H1 (cell line): ENCODE measurements around the gene EIF4EBP2. TPM values are rescaled to one million over a fixed set of nuclear protein-coding genes. Genes with fewer than 3 reads are reported as not detected.

Source experiments
- CTCF ChIA-PET: fragments of 300-600 bp; sonication (Branson Sonifier 250); formaldehyde crosslinking; loops from one replicate; lab custom pipeline; 2021; ENCODE audit not compliant: partially characterized antibody; lab: Charles Lee
- POLR2A ChIA-PET: fragments of 300-600 bp; sonication (Branson Sonifier 250); formaldehyde crosslinking; loops from one replicate; lab custom pipeline; 2021; ENCODE audit warnings: inconsistent platforms; ENCODE audit not compliant: partially characterized antibody; lab: Charles Lee
- DNase-seq, 2 experiments: peaks; one replicate each; pipeline versions ENCODE4 v3.0.0 to v3.0.0-alpha.2; 2010 to 2022; ENCODE audit warnings: low spot score in 2 of 2, low read depth in 1 of 2, mixed read lengths in 1 of 2
- FAIRE-seq: peaks from 2 replicates; lab custom pipeline; 2011; peaks lifted over from hg19 to GRCh38; lab: Jason Lieb, UNC
- H2AFZ ChIP-seq: 2 replicates; pipeline ENCODE4 v1.8.1; 2012; ENCODE audit warnings: low read length, inconsistent platforms
- H2AK5ac ChIP-seq: 2 replicates; pipeline ENCODE4 v1.6.1; 2013; ENCODE audit warnings: low read depth, low read length
- H2BK120ac ChIP-seq: replicated peaks from 2 replicates; pipeline ENCODE3; 2013; ENCODE audit warnings: low read depth, low read length, inconsistent platforms
- H2BK12ac ChIP-seq: 2 replicates; pipeline ENCODE4 v1.6.1; 2013; ENCODE audit warnings: low read depth, low read length
- H2BK15ac ChIP-seq: 2 replicates; pipeline ENCODE4 v1.6.1; 2013; ENCODE audit warnings: low read length
- H2BK20ac ChIP-seq: 2 replicates; pipeline ENCODE4 v1.6.1; 2013; ENCODE audit warnings: low read length
- H2BK5ac ChIP-seq: 2 replicates; pipeline ENCODE4 v1.6.1; 2013; ENCODE audit warnings: low read depth, low read length
- H3K14ac ChIP-seq: 2 replicates; pipeline ENCODE4 v1.6.1; 2013; ENCODE audit warnings: inconsistent platforms; ENCODE audit not compliant: insufficient read length
- H3K18ac ChIP-seq: 2 replicates; pipeline ENCODE4 v1.6.1; 2013; ENCODE audit warnings: low read length; ENCODE audit errors: extremely low read depth
- H3K23ac ChIP-seq: 2 replicates; pipeline ENCODE4 v1.6.1; 2013; ENCODE audit warnings: inconsistent platforms; ENCODE audit not compliant: insufficient read length
- H3K23me2 ChIP-seq: 2 replicates; pipeline ENCODE4 v1.6.1; 2013; ENCODE audit warnings: low read depth, low read length
- H3K27ac ChIP-seq: 2 replicates; pipeline ENCODE4 v1.6.1; 2011; ENCODE audit warnings: low read depth, low read length, inconsistent platforms
- H3K27me3 ChIP-seq, 4 experiments: replicated peaks in 1 of 4; 1 replicate in 1 of 4; 2 replicates in 3 of 4; pipeline versions ENCODE4 v1.6.1 to v1.8.1; 2011 to 2013; ENCODE audit warnings: low read length in 3 of 4, mild to moderate bottlenecking in 3 of 4, inconsistent platforms in 2 of 4, mixed read lengths in 2 of 4, moderate library complexity in 1 of 4; ENCODE audit not compliant: control insufficient read depth in 3 of 4, insufficient read depth in 3 of 4; ENCODE audit errors: extremely low read depth in 1 of 4
- H3K36me3 ChIP-seq, 4 experiments: 2 replicates each; pipeline versions ENCODE4 v1.6.1 to v1.8.1; 2011 to 2013; ENCODE audit warnings: mild to moderate bottlenecking in 4 of 4, low read length in 3 of 4, moderate library complexity in 2 of 4, control low read depth in 1 of 4, inconsistent platforms in 1 of 4; ENCODE audit not compliant: insufficient read depth in 4 of 4, control insufficient read depth in 2 of 4
- H3K4ac ChIP-seq: replicated peaks from 2 replicates; pipeline ENCODE3; 2013; ENCODE audit warnings: low read length, low read depth, mixed read lengths, inconsistent platforms; ENCODE audit not compliant: insufficient read length
- H3K4me1 ChIP-seq, 4 experiments: replicated peaks in 1 of 4; 1 replicate in 1 of 4; 2 replicates in 3 of 4; pipeline versions ENCODE4 v1.6.1 to v1.8.1; 2011 to 2013; ENCODE audit warnings: low read length in 3 of 4, inconsistent platforms in 2 of 4, mixed read lengths in 1 of 4; ENCODE audit not compliant: insufficient read depth in 4 of 4, control insufficient read depth in 3 of 4
- H3K4me2 ChIP-seq, 2 experiments: 2 replicates each; pipeline versions ENCODE4 v1.6.1 to v1.8.1; 2011 to 2013; ENCODE audit warnings: low read depth in 2 of 2, low read length in 2 of 2, control low read depth in 1 of 2, inconsistent platforms in 1 of 2, mild to moderate bottlenecking in 1 of 2; ENCODE audit not compliant: insufficient read depth in 1 of 2
- H3K4me3 ChIP-seq, 4 experiments: fragments of 200-600, 300-600 bp in 1 of 4; sonication (generic), shearing (Covaris generic), sonication (Bioruptor Twin) in 1 of 4; 2 replicates each; pipeline versions ENCODE4 v1.5.1 to v1.8.1; 2011 to 2016; ENCODE audit warnings: low read length in 4 of 4, low read depth in 3 of 4, control low read depth in 2 of 4, inconsistent platforms in 2 of 4, mild to moderate bottlenecking in 2 of 4, mixed read lengths in 1 of 4, moderate library complexity in 1 of 4; ENCODE audit not compliant: insufficient read depth in 2 of 4; ENCODE audit errors: extremely low read depth in 1 of 4
- H3K56ac ChIP-seq: replicated peaks from 2 replicates; pipeline ENCODE3; 2013; ENCODE audit warnings: low read depth, mild to moderate bottlenecking, mixed read lengths, low read length, inconsistent platforms; ENCODE audit not compliant: insufficient read length
- H3K79me1 ChIP-seq: 2 replicates; pipeline ENCODE4 v1.6.1; 2013; ENCODE audit warnings: low read depth, low read length, control low read depth
- H3K79me2 ChIP-seq, 2 experiments: 2 replicates each; pipeline versions ENCODE4 v1.6.1 to v1.8.1; 2012 to 2013; ENCODE audit warnings: low read length in 2 of 2, mild to moderate bottlenecking in 2 of 2, inconsistent platforms in 1 of 2; ENCODE audit not compliant: insufficient read depth in 2 of 2, control insufficient read depth in 1 of 2
- H3K9ac ChIP-seq, 4 experiments: replicated peaks in 1 of 4; 1 replicate in 1 of 4; 2 replicates in 3 of 4; pipeline versions ENCODE4 v1.6.1 to v1.8.1; 2011 to 2013; ENCODE audit warnings: low read depth in 3 of 4, low read length in 3 of 4, control low read depth in 2 of 4, mild to moderate bottlenecking in 2 of 4, moderate library complexity in 2 of 4, inconsistent platforms in 1 of 4; ENCODE audit errors: extremely low read depth in 1 of 4
- H3K9me3 ChIP-seq, 2 experiments: 2 replicates each; pipeline versions ENCODE4 v1.6.1 to v1.8.1; 2012 to 2013; ENCODE audit warnings: mild to moderate bottlenecking in 2 of 2, moderate library complexity in 2 of 2, control low read depth in 1 of 2, inconsistent platforms in 1 of 2, low read depth in 1 of 2, low read length in 1 of 2, mixed read lengths in 1 of 2; ENCODE audit not compliant: insufficient read depth in 2 of 2
- H4K20me1 ChIP-seq, 2 experiments: replicated peaks in 1 of 2; 2 replicates each; pipeline versions ENCODE3 to v1.8.1; 2011 to 2013; ENCODE audit warnings: inconsistent platforms in 2 of 2, low read length in 2 of 2, mild to moderate bottlenecking in 1 of 2; ENCODE audit not compliant: insufficient read depth in 2 of 2, control insufficient read depth in 1 of 2
- H4K5ac ChIP-seq: 2 replicates; pipeline ENCODE4 v1.6.1; 2013; ENCODE audit warnings: low read length, low read depth, mixed read lengths, inconsistent platforms; ENCODE audit not compliant: insufficient read length
- H4K8ac ChIP-seq: 2 replicates; pipeline ENCODE4 v1.8.0; 2013; ENCODE audit warnings: mild to moderate bottlenecking, moderate library complexity, low read length, inconsistent platforms; ENCODE audit not compliant: insufficient read depth; ENCODE audit errors: extremely low read depth
- H4K91ac ChIP-seq: replicated peaks from 2 replicates; pipeline ENCODE3; 2013; ENCODE audit warnings: low read length, mixed read lengths, inconsistent platforms; ENCODE audit not compliant: insufficient read length
- ASH2L ChIP-seq: fragments of 200-600, 300-600 bp; sonication (generic); IDR thresholded peaks from one replicate; pipeline ENCODE4 v1.7.1; 2017; ENCODE audit warnings: low read length
- CHD1 ChIP-seq: IDR thresholded peaks from 2 replicates; pipeline ENCODE4 v1.6.1; 2012; ENCODE audit warnings: low read depth, low read length, improper control_type of control experiment
- NRF1 ChIP-seq: IDR thresholded peaks from 2 replicates; pipeline ENCODE4 v1.6.1; 2011; ENCODE audit warnings: mild to moderate bottlenecking, low read depth, low read length, improper control_type of control experiment
- POU5F1 ChIP-seq: IDR thresholded peaks from 2 replicates; pipeline ENCODE4 v1.6.1; 2011; ENCODE audit warnings: low read depth, mild to moderate bottlenecking, low read length, moderate library complexity
- USF2 ChIP-seq: IDR thresholded peaks from 2 replicates; pipeline ENCODE4 v1.6.1; 2011; ENCODE audit warnings: low read length, improper control_type of control experiment
- WGBS, 2 experiments: shearing (Covaris generic) in 1 of 2; methylation state at CpG; one replicate each; pipeline versions ENCODE4 v1.1.6 to v1.1.7; 2013 to 2015; ENCODE audit warnings: low lambda C conversion rate in 2 of 2, mixed read lengths in 2 of 2, inconsistent platforms in 1 of 2, low coverage in 1 of 2, missing lambda C conversion rate in 1 of 2; ENCODE audit not compliant: insufficient replicate concordance in 2 of 2, insufficient coverage in 1 of 2, insufficient read length in 1 of 2; ENCODE audit errors: extremely low coverage in 1 of 2, missing lambda C conversion rate in 1 of 2; 5-methylcytosine and 5-hydroxymethylcytosine counted together
- polyA plus RNA-seq, 7 experiments: library from polyadenylated mRNA; depleted of rRNA in 3 of 7; stranded (reverse) in 5 of 7; unstranded in 2 of 7; fragments of >200 nt in 5 of 7; fragments of 200-250 nt in 2 of 7; gene quantifications; 1 replicate in 5 of 7; 2 replicates in 1 of 7; 4 replicates in 1 of 7; pipeline versions ENCODE4 v1.2.1 to v1.2.3, GENCODE V29; 2011 to 2013; ENCODE audit warnings: missing spikeins in 2 of 7, mixed read lengths in 2 of 7
- total RNA-seq: library from RNA; stranded (reverse); fragmentation: NEBNext Ultra II Directional; extraction: Animal tissue kit (Norgen Biotek cat#: 25700); gene quantifications from 2 replicates; pipeline ENCODE4 v1.2.1, GENCODE V29; 2021

EIF4EBP2 gene
- total and polyA plus RNA-seq, 2 of the 8 experiments (the other 6 are each of a cell fraction or from before 2014, with no cell fraction given) = 55.3 to 144 TPM

GRCh38 chr10:70357565-70357964 lies 46.4 kb upstream of the EIF4EBP2 start:
- CTCF ChIA-PET = interaction anchor here (1.1 to 18.1 kb wide), 4 partner anchors 9 to 132 kb away, joined by 3 to 329 read pairs (median 70); no protein-coding TSS in a partner anchor
- Histone ChIP-seq H3K23ac (no peak overlapping the region), H2BK15ac (no peak overlapping the region), H2BK120ac (no peak overlapping the region), H3K18ac (no peak overlapping the region), H3K14ac (no peak overlapping the region), H3K9me3 (no peaks in the 10 kb centered on the region), H3K4me1 (no peaks in the 10 kb centered on the region), H3K56ac (no peak overlapping the region), H3K9ac (no peak overlapping the region), H2BK20ac (no peak overlapping the region), H4K20me1 (peaks cover 0 to 5% of the 10 kb centered on the region in 2 experiments), H2BK5ac (no peak overlapping the region), H3K27me3 (no peaks in the 10 kb centered on the region), H3K79me2 (no peaks in the 10 kb centered on the region), H4K91ac (no peak overlapping the region), H3K36me3 (no peaks in the 10 kb centered on the region; a peak in 1 of 8 replicates), H2AK5ac (no peak overlapping the region), H2AFZ (no peak overlapping the region), H4K5ac (no peak overlapping the region), H3K23me2 (no peaks in the 10 kb centered on the region), H3K27ac (no peak overlapping the region), H2BK12ac (no peak overlapping the region), H3K79me1 (no peaks in the 10 kb centered on the region; the same call in 1 of the 2 replicates), H4K8ac (no peak overlapping the region), H3K4me2 (no peak overlapping the region), H3K4ac (no peak overlapping the region), H3K4me3 (no peak overlapping the region)
- WGBS, 2 experiments = 84% methylated on average over 5 of the region's 5 CpGs; no CpG with 5 or more reads in 1 of the 2 experiments
- POLR2A ChIA-PET = no interaction called here
- FAIRE-seq (no peak), DNase-seq (no peak)
- no peak for TF ChIP-seq NRF1
- TF ChIP-seq POU5F1 = no peak
- TF ChIP-seq ASH2L = no peak
- no peak for TF ChIP-seq CHD1
- no peak for TF ChIP-seq USF2
